Measurements from ENCODE around the gene CRB2.

Gene CRB2

GRCh38 chr9:123416176-123416575 is 60.2 kb downstream of the CRB2 start:
- H3K27ac ChIP-seq = no peak overlapping the region
- TF ChIP-seq ZFX (IDR thresholded peaks at IDR 0.05) = no peak
- TF ChIP-seq, protein P1, sequence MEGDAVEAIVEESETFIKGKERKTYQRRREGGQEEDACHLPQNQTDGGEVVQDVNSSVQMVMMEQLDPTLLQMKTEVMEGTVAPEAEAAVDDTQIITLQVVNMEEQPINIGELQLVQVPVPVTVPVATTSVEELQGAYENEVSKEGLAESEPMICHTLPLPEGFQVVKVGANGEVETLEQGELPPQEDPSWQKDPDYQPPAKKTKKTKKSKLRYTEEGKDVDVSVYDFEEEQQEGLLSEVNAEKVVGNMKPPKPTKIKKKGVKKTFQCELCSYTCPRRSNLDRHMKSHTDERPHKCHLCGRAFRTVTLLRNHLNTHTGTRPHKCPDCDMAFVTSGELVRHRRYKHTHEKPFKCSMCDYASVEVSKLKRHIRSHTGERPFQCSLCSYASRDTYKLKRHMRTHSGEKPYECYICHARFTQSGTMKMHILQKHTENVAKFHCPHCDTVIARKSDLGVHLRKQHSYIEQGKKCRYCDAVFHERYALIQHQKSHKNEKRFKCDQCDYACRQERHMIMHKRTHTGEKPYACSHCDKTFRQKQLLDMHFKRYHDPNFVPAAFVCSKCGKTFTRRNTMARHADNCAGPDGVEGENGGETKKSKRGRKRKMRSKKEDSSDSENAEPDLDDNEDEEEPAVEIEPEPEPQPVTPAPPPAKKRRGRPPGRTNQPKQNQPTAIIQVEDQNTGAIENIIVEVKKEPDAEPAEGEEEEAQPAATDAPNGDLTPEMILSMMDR (conservative IDR thresholded peaks at IDR 0.05) = no peak

DNA sequence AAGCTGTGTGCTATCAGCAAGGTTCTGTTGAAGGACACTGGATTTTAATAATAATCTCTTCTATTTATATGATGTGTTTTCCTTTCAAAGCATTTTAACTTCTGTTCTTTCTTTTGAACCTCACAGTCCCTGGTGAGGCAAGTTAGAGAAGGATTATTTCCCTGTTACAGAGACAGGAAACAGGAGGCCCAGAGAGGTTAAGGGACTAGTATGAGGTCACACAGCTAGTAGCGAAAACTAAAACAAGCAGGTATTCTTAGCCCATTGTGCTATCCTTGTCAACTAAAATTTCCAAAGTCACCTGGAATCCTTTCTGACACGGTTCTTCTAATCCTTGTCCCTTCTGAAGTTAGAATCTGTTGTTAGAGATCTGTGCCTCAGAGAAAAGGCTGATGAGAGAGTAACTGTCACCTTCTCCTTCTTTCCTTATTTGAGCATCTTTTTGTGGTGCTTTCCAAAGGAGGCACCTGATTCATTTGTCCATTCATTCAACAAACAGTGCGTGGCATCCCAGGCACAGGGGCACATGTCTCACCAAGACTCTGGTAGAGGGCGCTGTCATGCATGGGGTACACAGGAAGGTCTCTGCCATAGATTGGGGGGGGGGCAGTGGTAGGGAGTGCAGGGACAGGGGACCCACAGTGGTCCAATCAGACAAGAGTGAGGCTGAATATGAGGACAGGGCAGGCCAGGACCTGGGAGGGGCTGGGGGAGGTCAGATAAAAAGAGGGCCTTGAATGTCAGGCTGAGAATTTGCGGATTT is 61.5 kb downstream of the CRB2 start:
- no peak overlapping the region for H3K27ac ChIP-seq

GRCh38 chr9:123418052-123418430 is 62.0 kb downstream of the CRB2 start:
- H3K27ac ChIP-seq = no peak overlapping the region
- TF ChIP-seq, protein P1 (conservative IDR thresholded peaks at IDR 0.05) = no peak
- no peak for TF ChIP-seq ZFX (IDR thresholded peaks at IDR 0.05)

More for the DNA sequence above, 61.5 kb downstream of the CRB2 start:
- TF ChIP-seq ZFX (IDR thresholded peaks at IDR 0.05) = no peak
- TF ChIP-seq, protein P1 (conservative IDR thresholded peaks at IDR 0.05) = no peak

DNA sequence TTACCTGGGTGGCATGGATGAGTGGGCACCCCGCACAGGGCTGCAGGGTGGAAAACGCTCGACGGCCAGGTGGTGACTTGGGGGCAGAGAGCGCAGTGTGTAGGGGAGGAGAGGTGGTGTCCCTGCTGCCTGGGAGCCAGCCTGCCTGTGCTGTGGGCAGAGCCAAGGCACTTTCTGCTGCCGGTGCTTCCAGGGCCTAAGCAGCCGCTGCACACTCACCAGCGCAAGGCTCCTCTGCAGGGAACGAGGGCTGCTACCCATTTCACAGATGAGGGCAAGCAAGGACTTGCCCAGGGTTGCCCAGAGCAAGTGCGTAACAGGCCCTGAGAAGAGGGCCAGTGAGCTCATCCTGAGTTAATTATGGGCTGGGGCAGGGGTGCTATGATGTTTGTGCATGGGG is 62.5 kb downstream of the CRB2 start:
- TF ChIP-seq, protein P1 (conservative IDR thresholded peaks at IDR 0.05) = no peak
- no peak for TF ChIP-seq ZFX (IDR thresholded peaks at IDR 0.05)
- no peak overlapping the region for H3K27ac ChIP-seq

DNA sequence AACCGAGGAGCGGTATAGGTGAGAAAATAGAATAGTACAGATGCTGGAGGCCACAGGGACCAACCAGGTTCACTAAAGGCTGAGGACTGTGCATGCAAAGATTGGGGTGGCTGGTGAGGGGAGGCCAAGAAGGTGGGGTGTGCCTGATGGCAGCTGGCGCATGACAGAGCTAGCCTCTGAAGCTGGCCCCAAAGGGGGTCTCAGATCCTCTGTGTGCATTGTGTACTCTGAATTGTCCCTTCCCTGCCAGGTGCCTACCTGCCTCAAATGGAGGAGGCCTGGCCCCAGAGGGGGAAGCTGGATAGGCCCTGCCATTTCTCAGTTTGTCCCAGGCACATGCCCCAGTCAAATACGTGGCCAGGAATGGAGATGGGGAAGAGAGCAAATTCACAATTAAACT is 63.1 kb downstream of the CRB2 start:
- TF ChIP-seq, protein P1 (conservative IDR thresholded peaks at IDR 0.05) = no peak
- no peak for TF ChIP-seq ZFX (IDR thresholded peaks at IDR 0.05)
- H3K27ac ChIP-seq = no peak overlapping the region

DNA sequence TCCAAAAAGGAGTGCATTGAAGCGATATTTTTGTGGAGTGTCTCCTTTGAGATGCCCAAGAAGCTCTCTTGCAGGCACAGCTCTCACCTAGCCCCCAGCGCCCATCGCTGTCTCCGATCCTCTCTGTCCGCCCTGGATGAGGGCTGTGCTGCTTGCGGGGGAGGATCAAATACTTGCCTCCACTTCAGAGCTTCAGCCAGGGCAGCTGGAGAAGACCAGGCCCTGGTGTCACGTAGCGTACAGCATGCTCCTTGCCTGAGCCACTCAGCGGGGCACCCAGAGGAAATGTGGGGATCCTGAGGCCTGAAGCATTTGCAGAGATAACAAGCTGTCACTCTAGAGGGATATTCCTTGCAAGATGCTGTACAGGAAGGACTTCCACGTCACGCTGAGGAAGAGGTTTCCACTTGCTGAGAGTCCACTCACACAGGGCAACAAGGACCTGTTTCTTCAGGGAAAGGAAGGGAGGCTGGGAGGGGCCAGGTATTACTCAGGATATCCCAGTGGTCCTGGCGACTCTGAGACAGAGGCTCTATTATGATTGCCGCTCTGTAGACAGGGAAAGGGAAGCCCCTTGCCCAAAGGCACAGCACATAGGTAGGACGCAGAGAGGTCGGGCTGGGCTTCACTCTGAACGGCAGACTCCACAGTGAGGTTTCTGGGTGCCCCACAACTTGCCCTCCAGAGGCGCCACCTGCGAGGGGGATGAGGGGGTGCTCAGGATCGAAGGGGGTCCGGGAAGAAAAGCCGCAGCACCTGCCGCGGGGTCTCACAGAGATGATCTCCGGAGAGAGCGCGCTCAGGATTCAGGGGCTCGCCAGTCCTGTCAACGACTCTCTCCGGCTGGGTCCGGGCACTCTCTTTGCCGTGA is 64.0 kb downstream of the CRB2 start:
- TF ChIP-seq, protein P1 (conservative IDR thresholded peaks at IDR 0.05) = no peak
- TF ChIP-seq ZFX (IDR thresholded peaks at IDR 0.05) = no peak

DNA sequence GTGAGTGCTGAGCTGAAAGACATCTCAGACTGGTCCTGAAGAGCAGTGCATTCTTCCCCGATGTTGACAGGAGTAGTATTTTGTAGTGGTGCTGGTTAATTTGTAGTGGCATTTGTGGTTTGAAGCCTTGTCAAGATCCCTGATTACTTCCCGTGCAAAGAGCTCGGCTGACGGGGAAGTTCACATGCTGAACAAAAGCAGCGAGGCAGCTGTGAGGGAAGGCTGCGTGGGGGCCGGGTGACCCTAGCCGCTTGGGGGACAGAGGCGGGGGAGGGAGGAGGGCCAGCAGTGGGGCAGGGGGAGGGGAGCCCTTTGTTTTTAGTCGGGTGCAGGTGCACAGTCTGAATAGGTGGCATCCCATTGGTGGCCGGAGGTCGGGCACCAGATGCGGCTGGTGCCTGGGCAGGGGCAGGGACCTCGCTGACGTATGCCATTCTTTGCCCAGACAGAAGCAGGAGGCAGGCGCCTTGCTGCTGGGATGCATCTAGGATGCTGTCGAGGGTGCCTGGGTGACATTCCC is 64.7 kb downstream of the CRB2 start:
- TF ChIP-seq ZFX (IDR thresholded peaks at IDR 0.05) = no peak
- TF ChIP-seq, protein P1 (conservative IDR thresholded peaks at IDR 0.05) = no peak
- H3K27ac ChIP-seq = no peak overlapping the region

More for the DNA sequence above, 64.0 kb downstream of the CRB2 start:
- no peak overlapping the region for H3K27ac ChIP-seq

Measured in C4-2B (cell line).